T-cell (primary cell): ENCODE measurements around the gene ISOC2. TPM values are rescaled to one million over a fixed set of nuclear protein-coding genes. Genes with fewer than 3 reads are reported as not detected.
"Not testable (repeated sequence)": the region's sequence is repeated elsewhere in the genome, so short reads cannot be mapped to it uniquely, and the experiment has no call there.

ENCODE experiments used
- ATAC-seq, 4 experiments: fragments of 200-7000 bp in 3 of 4; fragments of 150-1000 bp in 1 of 4; cut with Tn5 transposase; replicated peaks in 1 of 4; 1 replicate in 3 of 4; 2 replicates in 1 of 4; pipeline ENCODE4 v1.10.0; 2021; ENCODE audit warnings: moderate library complexity in 3 of 4, mild to moderate bottlenecking in 2 of 4, moderate number of reproducible peaks in 1 of 4
- CTCF ChIA-PET, 2 donors: fragments of 300-600 bp; sonication (Branson Sonifier 250); formaldehyde crosslinking; loops; one replicate each; lab custom pipeline; 2022; ENCODE audit warnings: antibody characterized with exemption in 2 of 2; lab: Charles Lee
- POLR2A ChIA-PET, 2 donors: fragments of 300-600 bp; sonication (Branson Sonifier 250); formaldehyde crosslinking; loops; one replicate each; lab custom pipeline; 2022; ENCODE audit warnings: antibody characterized with exemption in 2 of 2; lab: Charles Lee
- DNase-seq, 35 experiments: peaks; one replicate each; pipeline versions ENCODE4 v3.0.0 to v3.0.0-alpha.2; 2013 to 2023
- H3K27ac ChIP-seq: one replicate; pipeline ENCODE4 v1.5.1; 2013; ENCODE audit warnings: low read length
- H3K27me3 ChIP-seq, 2 experiments: replicated peaks in 1 of 2; 1 replicate in 1 of 2; 2 replicates in 1 of 2; pipeline versions ENCODE4 v1.6.1 to v1.7.0; 2013; ENCODE audit warnings: low read length in 1 of 2, mixed read lengths in 1 of 2; ENCODE audit not compliant: control insufficient read depth in 2 of 2, insufficient read depth in 2 of 2; ENCODE audit errors: extremely low read depth in 1 of 2
- H3K36me3 ChIP-seq, 2 donors: 1 replicate in 1 of 2; 2 replicates in 1 of 2; pipeline versions ENCODE4 v1.6.1 to v1.7.0; 2013; ENCODE audit warnings: low read length in 1 of 2; ENCODE audit not compliant: control insufficient read depth in 2 of 2, insufficient read depth in 1 of 2; ENCODE audit errors: extremely low read depth in 1 of 2
- H3K4me1 ChIP-seq, 2 experiments: 1 replicate in 1 of 2; 2 replicates in 1 of 2; pipeline versions ENCODE4 v1.6.1 to v1.7.0; 2013; ENCODE audit warnings: low read length in 2 of 2, mixed read lengths in 1 of 2; ENCODE audit not compliant: insufficient read depth in 2 of 2, control insufficient read depth in 1 of 2; ENCODE audit errors: extremely low read depth in 1 of 2
- H3K4me3 ChIP-seq, 2 donors: 1 replicate in 1 of 2; 2 replicates in 1 of 2; pipeline versions ENCODE4 v1.5.1 to v1.7.0; 2013; ENCODE audit warnings: mild to moderate bottlenecking in 2 of 2, low read length in 1 of 2, moderate library complexity in 1 of 2; ENCODE audit not compliant: control insufficient read depth in 1 of 2; ENCODE audit errors: extremely low read depth in 1 of 2
- H3K9me3 ChIP-seq: 2 replicates; pipeline ENCODE4 v1.7.0; 2013
- H3K27ac Mint-ChIP-seq, 2 donors: one replicate each; pipeline ENCODE4 v1.8.0; 2020 to 2021; ENCODE audit warnings: mild to moderate bottlenecking in 2 of 2, mixed read lengths in 2 of 2
- H3K27me3 Mint-ChIP-seq, 2 donors: one replicate each; pipeline ENCODE4 v1.8.0; 2021 to 2022; ENCODE audit warnings: mixed read lengths in 2 of 2
- H3K36me3 Mint-ChIP-seq: one replicate; pipeline ENCODE4 v1.8.0; 2021; ENCODE audit warnings: mixed read lengths
- H3K4me1 Mint-ChIP-seq, 3 donors: one replicate each; pipeline ENCODE4 v1.8.0; 2020 to 2022; ENCODE audit warnings: mixed read lengths in 3 of 3, mild to moderate bottlenecking in 1 of 3
- H3K4me3 Mint-ChIP-seq, 3 donors: one replicate each; pipeline ENCODE4 v1.8.0; 2020 to 2022; ENCODE audit warnings: mild to moderate bottlenecking in 3 of 3, mixed read lengths in 3 of 3, moderate library complexity in 3 of 3
- H3K9me3 Mint-ChIP-seq, 3 donors: one replicate each; pipeline ENCODE4 v1.8.0; 2020 to 2022; ENCODE audit warnings: mixed read lengths in 3 of 3
- WGBS: methylation state at CpG from one replicate; pipeline ENCODE4 v1.1.5; 2013; ENCODE audit warnings: missing lambda C conversion rate; ENCODE audit not compliant: insufficient coverage; 5-methylcytosine and 5-hydroxymethylcytosine counted together
- total RNA-seq, 35 experiments: library from RNA in 6 of 35; stranded (reverse) in 6 of 35; fragments of 120-200 nt in 1 of 35; gene quantifications; one replicate each; pipeline versions ENCODE4 v1.2.1 to v1.2.4 and lab custom pipeline; 2013 to 2026

The ISOC2 gene
- total RNA-seq, 5 donors from 2014 or later (not counting 1 experiment from before 2014, with no cell fraction given): 6.8 to 18.9 (median 14.7) TPM

GRCh38 chr19:55418185-55418584 lies 43.3 kb downstream of the ISOC2 start:
- WGBS: 13% methylated on average over 4 of the region's 7 CpGs
- H3K27ac Mint-ChIP-seq: no peak overlapping the region
- H3K27me3 Mint-ChIP-seq: no peaks in the 10 kb centered on the region
- Histone ChIP-seq H3K36me3 (no peaks in the 10 kb centered on the region), H3K27ac (no peak overlapping the region), H3K4me1 (peaks cover 17 to 31% of the 10 kb centered on the region in 2 experiments), H3K4me3 (no peak overlapping the region), H3K9me3 (no peaks in the 10 kb centered on the region), H3K27me3 (peaks cover 0 to 25% of the 10 kb centered on the region in 2 experiments)
- POLR2A ChIA-PET: interaction anchor here in 1 of 2 donors (0.6 kb wide), 1 partner anchor 21 kb away, joined by 6 read pairs; no protein-coding TSS in a partner anchor
- H3K4me3 Mint-ChIP-seq: no peak overlapping the region
- no peaks in the 10 kb centered on the region for H3K36me3 Mint-ChIP-seq
- CTCF ChIA-PET: interaction anchor here in 1 of 2 donors (0.7 to 0.9 kb wide), 2 partner anchors 97 to 115 kb away, joined by 6 to 7 read pairs; no protein-coding TSS in a partner anchor
- H3K4me1 Mint-ChIP-seq: peaks cover 24 to 30% (median 27%) of the 10 kb centered on the region in 3 donors
- H3K9me3 Mint-ChIP-seq: no peaks in the 10 kb centered on the region
- ATAC-seq (peak; percentile 50 to 67 (median 64)), DNase-seq (peak in 29 of 35 experiments; percentile 8 to 78 (median 41))

DNA sequence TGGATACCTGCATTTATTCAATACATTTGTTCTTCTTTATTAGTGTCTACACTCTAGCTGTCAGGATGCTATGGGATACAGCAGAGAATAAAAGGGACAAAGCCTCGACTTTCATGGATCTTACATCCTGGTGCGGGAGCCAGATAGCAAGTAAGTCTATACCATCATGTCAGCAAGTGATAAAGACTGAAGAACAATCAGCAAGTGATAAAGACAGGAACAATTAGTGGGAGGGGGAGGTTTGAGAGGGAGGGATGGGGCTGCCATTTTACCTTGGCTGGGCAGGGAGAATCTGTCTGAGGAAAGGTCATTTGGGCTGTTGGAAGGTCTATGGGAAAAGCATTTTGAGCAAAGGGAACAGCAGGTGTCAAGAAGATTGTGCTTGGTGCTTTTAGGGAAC lies 51.3 kb downstream of the ISOC2 start:
- Histone ChIP-seq H3K27ac (no peak overlapping the region), H3K36me3 (peaks cover 7% of the 10 kb centered on the region in 2 donors), H3K4me3 (no peak overlapping the region), H3K9me3 (no peaks in the 10 kb centered on the region), H3K4me1 (peaks cover 6 to 32% of the 10 kb centered on the region in 2 experiments), H3K27me3 (no peaks in the 10 kb centered on the region)
- Mint-ChIP-seq H3K4me3 (peak overlapping the region in 2 of 3 donors; percentile 2 to 53), H3K27me3 (no peaks in the 10 kb centered on the region), H3K27ac (no peak overlapping the region), H3K9me3 (peaks cover 0 to 5% (median 3%) of the 10 kb centered on the region in 3 donors), H3K4me1 (peaks cover 24 to 27% (median 26%) of the 10 kb centered on the region in 3 donors), H3K36me3 (peaks cover 14% of the 10 kb centered on the region)
- no CpG with 5 or more reads among the region's 2 CpGs for WGBS
- CTCF ChIA-PET: no interaction called here
- POLR2A ChIA-PET: no interaction called here
- DNase-seq: no peak
- no peak for ATAC-seq

- H3K4me3 ChIP-seq, DNase-seq, H3K27ac ChIP-seq, H3K27me3 ChIP-seq, H3K9me3 Mint-ChIP-seq, H3K27me3 Mint-ChIP-seq, ATAC-seq, H3K9me3 ChIP-seq: not testable (repeated sequence)
- ChIA-PET CTCF (interaction anchor here in 1 of 2 donors (1.0 kb wide), 1 partner anchor 11 kb away, joined by 5 read pairs; no protein-coding TSS in a partner anchor), POLR2A (interaction anchor here (0.6 to 0.9 kb wide), 2 partner anchors 70 to 173 kb away, joined by 3 to 7 read pairs; partner anchors contain the start of gene KMT5C (in 1 of the 2))
- peak overlapping the region in 1 of 2 donors; percentile 98 for H3K27ac Mint-ChIP-seq
- peak overlapping the region; percentile 87 to 93 (median 93) for H3K4me3 Mint-ChIP-seq
- Histone ChIP-seq H3K4me1 (peaks cover 6 to 32% of the 10 kb centered on the region in 2 experiments), H3K36me3 (peaks cover 8 to 11% of the 10 kb centered on the region in 2 donors)
- peaks cover 24 to 27% (median 26%) of the 10 kb centered on the region in 3 donors for H3K4me1 Mint-ChIP-seq
- 100% methylated on average over 5 of the region's 8 CpGs for WGBS
- peaks cover 16% of the 10 kb centered on the region for H3K36me3 Mint-ChIP-seq
These were observed 52.3 kb downstream of the ISOC2 start for GRCh38 chr19:55409179-55409578.

DNA sequence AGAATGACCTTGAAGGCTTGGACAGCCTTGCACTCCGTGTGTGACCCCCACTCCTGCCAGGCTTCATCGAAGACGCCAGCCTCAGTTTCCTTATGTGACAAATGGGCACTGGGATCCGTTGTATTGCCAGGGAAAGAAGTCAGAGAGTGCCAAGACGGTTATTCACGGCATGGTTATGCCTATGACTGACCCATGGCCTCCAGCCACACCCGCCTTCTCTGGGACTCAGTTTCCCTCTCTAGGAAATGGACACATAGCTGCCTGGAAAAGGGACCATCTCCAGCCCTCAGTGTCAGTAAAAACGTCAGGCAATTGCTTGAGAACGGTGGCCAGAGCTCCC lies 52.9 kb downstream of the ISOC2 start:
- H3K36me3 ChIP-seq: peaks cover 13 to 16% of the 10 kb centered on the region in 2 donors
- peak overlapping the region; percentile 96 to 98 for H3K27ac Mint-ChIP-seq
- peaks cover 24 to 32% (median 26%) of the 10 kb centered on the region in 3 donors for H3K4me1 Mint-ChIP-seq
- H3K4me1 ChIP-seq: peaks cover 6 to 32% of the 10 kb centered on the region in 2 experiments
- H3K27me3 Mint-ChIP-seq: no peaks in the 10 kb centered on the region
- H3K27me3 ChIP-seq: no peaks in the 10 kb centered on the region
- CTCF ChIA-PET: interaction anchor here in 1 of 2 donors (1.0 kb wide), 1 partner anchor 12 kb away, joined by 5 read pairs; no protein-coding TSS in a partner anchor
- DNase-seq (no peak), ATAC-seq (no peak)
- H3K9me3 Mint-ChIP-seq: peaks cover 0 to 5% (median 3%) of the 10 kb centered on the region in 3 donors
- H3K9me3 ChIP-seq: no peaks in the 10 kb centered on the region
- POLR2A ChIA-PET: interaction anchor here (0.6 to 0.9 kb wide), 2 partner anchors 69 to 173 kb away, joined by 3 to 7 read pairs; partner anchors contain the start of gene KMT5C (in 1 of the 2)
- H3K27ac ChIP-seq: peak overlapping the region; percentile 100
- peak overlapping the region; percentile 87 to 93 (median 93) for H3K4me3 Mint-ChIP-seq
- H3K36me3 Mint-ChIP-seq: peaks cover 20% of the 10 kb centered on the region
- H3K4me3 ChIP-seq: peak overlapping the region; percentile 7 to 54
- 70% methylated on average over 8 of the region's 9 CpGs for WGBS

DNA sequence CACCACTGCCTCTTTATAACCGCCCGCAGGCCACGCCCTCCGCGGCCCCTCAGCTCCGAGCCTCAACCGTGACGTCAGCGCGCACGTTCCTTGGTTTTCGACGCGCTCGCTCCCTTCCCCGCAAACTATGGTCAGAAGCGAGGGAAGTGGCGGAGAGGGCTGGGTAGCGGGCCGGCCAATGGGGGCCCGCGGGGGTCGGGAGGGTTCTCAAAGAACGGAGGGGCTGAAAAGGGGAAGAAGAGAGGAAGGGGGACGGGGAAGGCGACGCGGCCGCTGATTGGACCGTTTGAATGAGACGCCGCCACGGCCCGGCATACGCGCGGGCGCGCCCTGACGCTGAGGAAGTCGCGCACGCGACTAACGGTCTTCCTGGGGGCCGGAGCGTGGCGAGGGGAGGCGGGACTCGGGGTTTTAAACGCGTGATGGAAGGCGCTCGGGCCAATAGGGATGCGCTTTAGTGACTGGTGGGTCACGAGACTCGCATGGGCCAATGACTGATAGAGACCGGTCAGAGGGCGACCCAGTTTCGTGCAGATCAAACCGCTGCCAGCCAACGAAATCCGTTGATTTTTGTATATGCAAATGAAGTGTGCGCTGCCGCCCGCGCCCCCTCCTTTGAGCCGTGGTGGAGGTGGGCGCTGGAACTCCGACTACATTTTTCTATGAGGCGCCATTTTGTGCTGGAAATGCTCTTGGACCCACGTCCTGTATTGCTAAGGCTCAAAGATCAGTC lies 53.5 kb downstream of the ISOC2 start:
- no peaks in the 10 kb centered on the region for H3K27me3 ChIP-seq
- CTCF ChIA-PET: no interaction called here

DNA sequence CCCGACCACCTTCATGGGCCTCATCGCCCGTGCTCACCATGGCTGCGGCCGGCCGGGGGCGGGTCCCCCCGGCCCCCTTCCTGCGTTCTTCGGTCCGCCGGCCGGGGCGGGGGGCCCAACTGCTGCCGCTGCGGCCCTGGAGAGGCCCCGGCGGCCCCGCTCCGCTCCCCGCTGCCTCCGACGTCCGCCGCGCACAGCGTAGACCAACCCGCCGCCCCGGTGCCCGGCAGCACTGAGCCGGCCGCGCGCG lies 54.0 kb downstream of the ISOC2 start, which contains the start of gene UBE2S:
TSS of gene UBE2S (minus strand) at position 239 of the 250 bp plus-strand sequence. CDS start at position 40, 199 bp downstream.
- Mint-ChIP-seq H3K4me1 (peaks cover 24 to 32% (median 29%) of the 10 kb centered on the region in 3 donors), H3K36me3 (peaks cover 26% of the 10 kb centered on the region), H3K27ac (peak within 1 kb of the TSS; percentile 96 to 98), H3K4me3 (peak within 1 kb of the TSS; percentile 87 to 93 (median 93))
- H3K27me3 ChIP-seq, CTCF ChIA-PET, H3K9me3 Mint-ChIP-seq, H3K9me3 ChIP-seq, H3K27me3 Mint-ChIP-seq, DNase-seq: not testable (repeated sequence)
- under 1% methylated on average over 36 of the region's 36 CpGs for WGBS
- POLR2A ChIA-PET: interaction anchor here (0.6 to 1.5 kb wide), 6 partner anchors 20 to 153 kb away, joined by 3 to 11 read pairs (median 5); partner anchors contain the start of gene KMT5C (in 1 of the 2)
- peak within 1 kb of the TSS; percentile 54 to 79 for H3K4me3 ChIP-seq
- H3K27ac ChIP-seq: peak within 1 kb of the TSS; percentile 100
- peaks cover 22 to 26% of the 10 kb centered on the region in 2 donors for H3K36me3 ChIP-seq
- peaks cover 6 to 32% of the 10 kb centered on the region in 2 experiments for H3K4me1 ChIP-seq
- peak in 2 of 4 experiments; percentile 2 to 10 for ATAC-seq

More for the DNA sequence above, 53.5 kb downstream of the ISOC2 start:
- ATAC-seq: peak; percentile 89 to 92 (median 90)
- no peaks in the 10 kb centered on the region for H3K9me3 ChIP-seq
- Mint-ChIP-seq H3K9me3 (peaks cover 0 to 5% (median 3%) of the 10 kb centered on the region in 3 donors), H3K27me3 (no peaks in the 10 kb centered on the region), H3K27ac (peak overlapping the region; percentile 96 to 98), H3K4me3 (peak overlapping the region; percentile 87 to 93 (median 93)), H3K4me1 (peaks cover 24 to 32% (median 29%) of the 10 kb centered on the region in 3 donors), H3K36me3 (peaks cover 25% of the 10 kb centered on the region)
- H3K4me3 ChIP-seq: peak overlapping the region; percentile 54 to 79
- peak overlapping the region; percentile 100 for H3K27ac ChIP-seq
- H3K4me1 ChIP-seq: peaks cover 6 to 32% of the 10 kb centered on the region in 2 experiments
- peaks cover 18 to 21% of the 10 kb centered on the region in 2 donors for H3K36me3 ChIP-seq
- peak; percentile 91 to 99 (median 97) for DNase-seq
- WGBS: under 1% methylated on average over 61 of the region's 72 CpGs
- POLR2A ChIA-PET: interaction anchor here (0.6 to 1.5 kb wide), 7 partner anchors 21 to 154 kb away, joined by 3 to 11 read pairs (median 4); partner anchors contain the start of gene KMT5C (in 1 of the 2)
